WTC11 (cell line): ENCODE measurements around the gene CARMIL3. TPM values are rescaled to one million over a fixed set of nuclear protein-coding genes. Genes with fewer than 3 reads are reported as not detected.

Experiments used
- ATF1 ChIP-seq: sonication (generic); formaldehyde crosslinking; IDR thresholded peaks from 2 replicates; pipeline ENCODE4 v1.8.1; 2023; ENCODE audit warnings: mild to moderate bottlenecking, moderate library complexity, missing genetic modification reagents
- FOXK1 ChIP-seq: sonication (generic); formaldehyde crosslinking; IDR thresholded peaks from 2 replicates; pipeline ENCODE4 v1.8.0; 2022; ENCODE audit warnings: mild to moderate bottlenecking, moderate library complexity, missing genetic modification reagents
- FOXP1 ChIP-seq: sonication (generic); formaldehyde crosslinking; IDR thresholded peaks from 2 replicates; pipeline ENCODE4 v1.8.0; 2022; ENCODE audit warnings: missing genetic modification reagents, mild to moderate bottlenecking, moderate library complexity, borderline replicate concordance
- GABPB1 ChIP-seq: sonication (generic); formaldehyde crosslinking; IDR thresholded peaks from 2 replicates; pipeline ENCODE4 v1.8.1; 2023; ENCODE audit warnings: mild to moderate bottlenecking, missing genetic modification reagents
- GRHL2 ChIP-seq: fragments of 250-450 bp; sonication (Bioruptor Pico); IDR thresholded peaks from 2 replicates; pipeline ENCODE4 v1.8.0; 2022; ENCODE audit warnings: mild to moderate bottlenecking, moderate library complexity; ENCODE audit not compliant: insufficient replicate concordance, severe bottlenecking
- NR1H2 ChIP-seq: sonication (generic); formaldehyde crosslinking; IDR thresholded peaks from 2 replicates; pipeline ENCODE4 v1.9.0; 2021; ENCODE audit warnings: mild to moderate bottlenecking, moderate library complexity, missing genetic modification reagents
- OVOL2 ChIP-seq: fragments of 250-450 bp; sonication (Bioruptor Pico); IDR thresholded peaks from 2 replicates; pipeline ENCODE4 v1.9.0; 2021; ENCODE audit warnings: mild to moderate bottlenecking, borderline replicate concordance
- RORB ChIP-seq: fragments of 250-450 bp; sonication (Bioruptor Pico); IDR thresholded peaks from 2 replicates; pipeline ENCODE4 v1.9.0; 2021; ENCODE audit warnings: mild to moderate bottlenecking
- TEAD4 ChIP-seq: sonication (generic); formaldehyde crosslinking; IDR thresholded peaks from 2 replicates; pipeline ENCODE4 v1.8.0; 2022; ENCODE audit warnings: mild to moderate bottlenecking, missing genetic modification reagents
- ZNF219 ChIP-seq: sonication (generic); formaldehyde crosslinking; IDR thresholded peaks from 2 replicates; pipeline ENCODE4 v1.8.0; 2023; ENCODE audit warnings: missing genetic modification reagents, mild to moderate bottlenecking, borderline replicate concordance
- total RNA-seq: library from RNA; stranded (reverse); gene quantifications from 3 replicates; pipeline ENCODE4 v1.2.3, GENCODE V29; 2021
- TF ChIP-seq, protein P1 (sequence below): sonication (generic); formaldehyde crosslinking; IDR thresholded peaks from 2 replicates; pipeline ENCODE4 v1.8.0; 2023; ENCODE audit warnings: mild to moderate bottlenecking, missing genetic modification reagents
- TF ChIP-seq, protein P2 (sequence below): sonication (generic); formaldehyde crosslinking; IDR thresholded peaks from 2 replicates; pipeline ENCODE4 v1.8.0; 2022; ENCODE audit warnings: mild to moderate bottlenecking, missing genetic modification reagents
- TF ChIP-seq, protein P3 (sequence below): fragments of 250-450 bp; sonication (Bioruptor Pico); IDR thresholded peaks from 2 replicates; pipeline ENCODE4 v1.9.0; 2021; ENCODE audit warnings: mild to moderate bottlenecking, borderline replicate concordance
- TF ChIP-seq, protein P4 (sequence below): sonication (generic); formaldehyde crosslinking; IDR thresholded peaks from 2 replicates; pipeline ENCODE4 v1.8.1; 2022; ENCODE audit warnings: mild to moderate bottlenecking, moderate library complexity, missing genetic modification reagents
- TF ChIP-seq, protein P5 (sequence below): sonication (generic); formaldehyde crosslinking; IDR thresholded peaks from 2 replicates; pipeline ENCODE4 v1.8.1; 2023; ENCODE audit warnings: mild to moderate bottlenecking, missing genetic modification reagents
- TF ChIP-seq, protein P6 (sequence below): sonication (generic); formaldehyde crosslinking; IDR thresholded peaks from 2 replicates; pipeline ENCODE4 v1.8.1; 2023; ENCODE audit warnings: mild to moderate bottlenecking, moderate library complexity, missing genetic modification reagents
- TF ChIP-seq, protein P7 (sequence below): sonication (generic); formaldehyde crosslinking; IDR thresholded peaks from 2 replicates; pipeline ENCODE4 v1.8.1; 2023; ENCODE audit warnings: mild to moderate bottlenecking, missing genetic modification reagents, moderate library complexity
- TF ChIP-seq, protein P8 (sequence below): sonication (generic); formaldehyde crosslinking; IDR thresholded peaks from 2 replicates; pipeline ENCODE4 v1.8.1; 2022; ENCODE audit warnings: mild to moderate bottlenecking, missing genetic modification reagents, moderate library complexity, borderline replicate concordance
- TF ChIP-seq, protein P9 (sequence below): sonication (generic); formaldehyde crosslinking; IDR thresholded peaks from 2 replicates; pipeline ENCODE4 v1.8.0; 2022; ENCODE audit warnings: mild to moderate bottlenecking, missing genetic modification reagents

The CARMIL3 gene
- total RNA-seq, 1 experiment from 2014 or later: 13.0 TPM

DNA sequence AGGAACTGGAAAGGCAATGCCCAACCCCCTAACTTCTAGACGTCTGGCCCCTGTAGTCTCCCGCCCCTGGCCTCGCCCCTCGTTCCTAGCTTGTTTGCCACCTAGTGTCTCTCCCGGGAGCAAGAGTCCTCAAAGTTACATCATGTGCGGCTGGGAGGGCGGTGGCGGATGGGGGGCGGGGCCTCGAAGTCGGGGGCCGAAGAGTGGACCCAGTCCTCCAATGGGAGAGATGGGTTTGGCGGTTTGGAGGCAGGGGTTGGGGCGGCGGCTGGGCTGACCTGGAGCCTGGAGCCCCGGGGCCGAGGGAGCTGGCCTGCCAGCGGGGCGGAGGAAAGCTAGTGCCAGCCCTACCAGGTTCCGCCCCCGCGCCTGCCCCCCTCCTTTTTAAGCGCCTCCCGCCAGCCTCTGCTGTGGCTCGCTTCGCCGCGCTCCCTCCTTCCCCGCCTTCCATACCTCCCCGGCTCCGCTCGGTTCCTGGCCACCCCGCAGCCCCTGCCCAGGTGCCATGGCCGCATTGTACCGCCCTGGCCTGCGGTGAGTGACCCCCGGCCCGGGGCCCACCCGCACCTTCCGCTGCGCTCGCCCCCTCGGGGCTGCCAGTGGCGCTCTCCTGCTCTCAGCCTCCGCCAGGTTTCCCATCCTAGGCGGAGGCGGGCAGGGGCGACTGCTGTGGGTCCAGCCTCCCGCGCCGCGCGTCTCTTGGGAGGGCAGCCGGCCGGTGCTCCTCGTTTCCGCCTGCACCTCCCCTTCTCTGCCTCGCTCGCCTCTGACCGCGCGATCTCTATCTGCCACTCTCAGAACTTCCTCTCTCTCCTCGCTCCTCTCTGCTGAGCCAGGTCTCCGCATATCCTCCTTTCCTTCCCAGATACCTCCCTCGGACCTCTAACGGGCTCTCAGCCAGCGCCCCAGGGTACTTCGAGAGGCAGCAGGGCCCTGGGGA, 42.4 kb downstream of the CARMIL3 start, which contains the start of gene PCK2 (continued):
- TF ChIP-seq, protein P1, sequence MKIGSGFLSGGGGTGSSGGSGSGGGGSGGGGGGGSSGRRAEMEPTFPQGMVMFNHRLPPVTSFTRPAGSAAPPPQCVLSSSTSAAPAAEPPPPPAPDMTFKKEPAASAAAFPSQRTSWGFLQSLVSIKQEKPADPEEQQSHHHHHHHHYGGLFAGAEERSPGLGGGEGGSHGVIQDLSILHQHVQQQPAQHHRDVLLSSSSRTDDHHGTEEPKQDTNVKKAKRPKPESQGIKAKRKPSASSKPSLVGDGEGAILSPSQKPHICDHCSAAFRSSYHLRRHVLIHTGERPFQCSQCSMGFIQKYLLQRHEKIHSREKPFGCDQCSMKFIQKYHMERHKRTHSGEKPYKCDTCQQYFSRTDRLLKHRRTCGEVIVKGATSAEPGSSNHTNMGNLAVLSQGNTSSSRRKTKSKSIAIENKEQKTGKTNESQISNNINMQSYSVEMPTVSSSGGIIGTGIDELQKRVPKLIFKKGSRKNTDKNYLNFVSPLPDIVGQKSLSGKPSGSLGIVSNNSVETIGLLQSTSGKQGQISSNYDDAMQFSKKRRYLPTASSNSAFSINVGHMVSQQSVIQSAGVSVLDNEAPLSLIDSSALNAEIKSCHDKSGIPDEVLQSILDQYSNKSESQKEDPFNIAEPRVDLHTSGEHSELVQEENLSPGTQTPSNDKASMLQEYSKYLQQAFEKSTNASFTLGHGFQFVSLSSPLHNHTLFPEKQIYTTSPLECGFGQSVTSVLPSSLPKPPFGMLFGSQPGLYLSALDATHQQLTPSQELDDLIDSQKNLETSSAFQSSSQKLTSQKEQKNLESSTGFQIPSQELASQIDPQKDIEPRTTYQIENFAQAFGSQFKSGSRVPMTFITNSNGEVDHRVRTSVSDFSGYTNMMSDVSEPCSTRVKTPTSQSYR: peak; percentile 43; the same call in 1 of the 2 replicates
- TF ChIP-seq ZNF219: no peak
- no peak for TF ChIP-seq ATF1 (CRISPR knock-in tag)
- TF ChIP-seq NR1H2: no peak
- TF ChIP-seq, protein P2, sequence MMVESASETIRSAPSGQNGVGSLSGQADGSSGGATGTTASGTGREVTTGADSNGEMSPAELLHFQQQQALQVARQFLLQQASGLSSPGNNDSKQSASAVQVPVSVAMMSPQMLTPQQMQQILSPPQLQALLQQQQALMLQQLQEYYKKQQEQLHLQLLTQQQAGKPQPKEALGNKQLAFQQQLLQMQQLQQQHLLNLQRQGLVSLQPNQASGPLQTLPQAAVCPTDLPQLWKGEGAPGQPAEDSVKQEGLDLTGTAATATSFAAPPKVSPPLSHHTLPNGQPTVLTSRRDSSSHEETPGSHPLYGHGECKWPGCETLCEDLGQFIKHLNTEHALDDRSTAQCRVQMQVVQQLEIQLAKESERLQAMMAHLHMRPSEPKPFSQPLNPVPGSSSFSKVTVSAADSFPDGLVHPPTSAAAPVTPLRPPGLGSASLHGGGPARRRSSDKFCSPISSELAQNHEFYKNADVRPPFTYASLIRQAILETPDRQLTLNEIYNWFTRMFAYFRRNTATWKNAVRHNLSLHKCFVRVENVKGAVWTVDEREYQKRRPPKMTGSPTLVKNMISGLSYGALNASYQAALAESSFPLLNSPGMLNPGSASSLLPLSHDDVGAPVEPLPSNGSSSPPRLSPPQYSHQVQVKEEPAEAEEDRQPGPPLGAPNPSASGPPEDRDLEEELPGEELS: peak; percentile 25; the same call in 1 of the 2 replicates
- TF ChIP-seq FOXP1: peak; percentile 90; the same call in 1 of the 2 replicates
- TF ChIP-seq FOXK1: peak; percentile 77
- TF ChIP-seq, protein P3, sequence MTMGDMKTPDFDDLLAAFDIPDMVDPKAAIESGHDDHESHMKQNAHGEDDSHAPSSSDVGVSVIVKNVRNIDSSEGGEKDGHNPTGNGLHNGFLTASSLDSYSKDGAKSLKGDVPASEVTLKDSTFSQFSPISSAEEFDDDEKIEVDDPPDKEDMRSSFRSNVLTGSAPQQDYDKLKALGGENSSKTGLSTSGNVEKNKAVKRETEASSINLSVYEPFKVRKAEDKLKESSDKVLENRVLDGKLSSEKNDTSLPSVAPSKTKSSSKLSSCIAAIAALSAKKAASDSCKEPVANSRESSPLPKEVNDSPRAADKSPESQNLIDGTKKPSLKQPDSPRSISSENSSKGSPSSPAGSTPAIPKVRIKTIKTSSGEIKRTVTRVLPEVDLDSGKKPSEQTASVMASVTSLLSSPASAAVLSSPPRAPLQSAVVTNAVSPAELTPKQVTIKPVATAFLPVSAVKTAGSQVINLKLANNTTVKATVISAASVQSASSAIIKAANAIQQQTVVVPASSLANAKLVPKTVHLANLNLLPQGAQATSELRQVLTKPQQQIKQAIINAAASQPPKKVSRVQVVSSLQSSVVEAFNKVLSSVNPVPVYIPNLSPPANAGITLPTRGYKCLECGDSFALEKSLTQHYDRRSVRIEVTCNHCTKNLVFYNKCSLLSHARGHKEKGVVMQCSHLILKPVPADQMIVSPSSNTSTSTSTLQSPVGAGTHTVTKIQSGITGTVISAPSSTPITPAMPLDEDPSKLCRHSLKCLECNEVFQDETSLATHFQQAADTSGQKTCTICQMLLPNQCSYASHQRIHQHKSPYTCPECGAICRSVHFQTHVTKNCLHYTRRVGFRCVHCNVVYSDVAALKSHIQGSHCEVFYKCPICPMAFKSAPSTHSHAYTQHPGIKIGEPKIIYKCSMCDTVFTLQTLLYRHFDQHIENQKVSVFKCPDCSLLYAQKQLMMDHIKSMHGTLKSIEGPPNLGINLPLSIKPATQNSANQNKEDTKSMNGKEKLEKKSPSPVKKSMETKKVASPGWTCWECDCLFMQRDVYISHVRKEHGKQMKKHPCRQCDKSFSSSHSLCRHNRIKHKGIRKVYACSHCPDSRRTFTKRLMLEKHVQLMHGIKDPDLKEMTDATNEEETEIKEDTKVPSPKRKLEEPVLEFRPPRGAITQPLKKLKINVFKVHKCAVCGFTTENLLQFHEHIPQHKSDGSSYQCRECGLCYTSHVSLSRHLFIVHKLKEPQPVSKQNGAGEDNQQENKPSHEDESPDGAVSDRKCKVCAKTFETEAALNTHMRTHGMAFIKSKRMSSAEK: 0 out of 2 replicates have a peak, but pooled peaks have one; percentile 56
- TF ChIP-seq, protein P4, sequence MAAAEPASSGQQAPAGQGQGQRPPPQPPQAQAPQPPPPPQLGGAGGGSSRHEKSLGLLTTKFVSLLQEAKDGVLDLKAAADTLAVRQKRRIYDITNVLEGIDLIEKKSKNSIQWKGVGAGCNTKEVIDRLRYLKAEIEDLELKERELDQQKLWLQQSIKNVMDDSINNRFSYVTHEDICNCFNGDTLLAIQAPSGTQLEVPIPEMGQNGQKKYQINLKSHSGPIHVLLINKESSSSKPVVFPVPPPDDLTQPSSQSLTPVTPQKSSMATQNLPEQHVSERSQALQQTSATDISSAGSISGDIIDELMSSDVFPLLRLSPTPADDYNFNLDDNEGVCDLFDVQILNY (CRISPR knock-in tag): peak; percentile 90
- TF ChIP-seq, protein P5, sequence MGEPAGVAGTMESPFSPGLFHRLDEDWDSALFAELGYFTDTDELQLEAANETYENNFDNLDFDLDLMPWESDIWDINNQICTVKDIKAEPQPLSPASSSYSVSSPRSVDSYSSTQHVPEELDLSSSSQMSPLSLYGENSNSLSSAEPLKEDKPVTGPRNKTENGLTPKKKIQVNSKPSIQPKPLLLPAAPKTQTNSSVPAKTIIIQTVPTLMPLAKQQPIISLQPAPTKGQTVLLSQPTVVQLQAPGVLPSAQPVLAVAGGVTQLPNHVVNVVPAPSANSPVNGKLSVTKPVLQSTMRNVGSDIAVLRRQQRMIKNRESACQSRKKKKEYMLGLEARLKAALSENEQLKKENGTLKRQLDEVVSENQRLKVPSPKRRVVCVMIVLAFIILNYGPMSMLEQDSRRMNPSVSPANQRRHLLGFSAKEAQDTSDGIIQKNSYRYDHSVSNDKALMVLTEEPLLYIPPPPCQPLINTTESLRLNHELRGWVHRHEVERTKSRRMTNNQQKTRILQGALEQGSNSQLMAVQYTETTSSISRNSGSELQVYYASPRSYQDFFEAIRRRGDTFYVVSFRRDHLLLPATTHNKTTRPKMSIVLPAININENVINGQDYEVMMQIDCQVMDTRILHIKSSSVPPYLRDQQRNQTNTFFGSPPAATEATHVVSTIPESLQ (CRISPR knock-in tag): no peak
- TF ChIP-seq OVOL2: no peak
- TF ChIP-seq, protein P6, sequence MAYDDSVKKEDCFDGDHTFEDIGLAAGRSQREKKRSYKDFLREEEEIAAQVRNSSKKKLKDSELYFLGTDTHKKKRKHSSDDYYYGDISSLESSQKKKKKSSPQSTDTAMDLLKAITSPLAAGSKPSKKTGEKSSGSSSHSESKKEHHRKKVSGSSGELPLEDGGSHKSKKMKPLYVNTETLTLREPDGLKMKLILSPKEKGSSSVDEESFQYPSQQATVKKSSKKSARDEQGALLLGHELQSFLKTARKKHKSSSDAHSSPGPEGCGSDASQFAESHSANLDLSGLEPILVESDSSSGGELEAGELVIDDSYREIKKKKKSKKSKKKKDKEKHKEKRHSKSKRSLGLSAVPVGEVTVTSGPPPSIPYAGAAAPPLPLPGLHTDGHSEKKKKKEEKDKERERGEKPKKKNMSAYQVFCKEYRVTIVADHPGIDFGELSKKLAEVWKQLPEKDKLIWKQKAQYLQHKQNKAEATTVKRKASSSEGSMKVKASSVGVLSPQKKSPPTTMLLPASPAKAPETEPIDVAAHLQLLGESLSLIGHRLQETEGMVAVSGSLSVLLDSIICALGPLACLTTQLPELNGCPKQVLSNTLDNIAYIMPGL (CRISPR knock-in tag): no peak; the same call in 1 of the 2 replicates
- no peak for TF ChIP-seq GRHL2 (CRISPR knock-in tag)
- peak; percentile 100 for TF ChIP-seq GABPB1 (CRISPR knock-in tag)
- TF ChIP-seq, protein P7, sequence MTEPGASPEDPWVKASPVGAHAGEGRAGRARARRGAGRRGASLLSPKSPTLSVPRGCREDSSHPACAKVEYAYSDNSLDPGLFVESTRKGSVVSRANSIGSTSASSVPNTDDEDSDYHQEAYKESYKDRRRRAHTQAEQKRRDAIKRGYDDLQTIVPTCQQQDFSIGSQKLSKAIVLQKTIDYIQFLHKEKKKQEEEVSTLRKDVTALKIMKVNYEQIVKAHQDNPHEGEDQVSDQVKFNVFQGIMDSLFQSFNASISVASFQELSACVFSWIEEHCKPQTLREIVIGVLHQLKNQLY (CRISPR knock-in tag): no peak
- peak; percentile 25; the same call in 1 of the 2 replicates for TF ChIP-seq TEAD4 (CRISPR knock-in tag)
- TF ChIP-seq, protein P8, sequence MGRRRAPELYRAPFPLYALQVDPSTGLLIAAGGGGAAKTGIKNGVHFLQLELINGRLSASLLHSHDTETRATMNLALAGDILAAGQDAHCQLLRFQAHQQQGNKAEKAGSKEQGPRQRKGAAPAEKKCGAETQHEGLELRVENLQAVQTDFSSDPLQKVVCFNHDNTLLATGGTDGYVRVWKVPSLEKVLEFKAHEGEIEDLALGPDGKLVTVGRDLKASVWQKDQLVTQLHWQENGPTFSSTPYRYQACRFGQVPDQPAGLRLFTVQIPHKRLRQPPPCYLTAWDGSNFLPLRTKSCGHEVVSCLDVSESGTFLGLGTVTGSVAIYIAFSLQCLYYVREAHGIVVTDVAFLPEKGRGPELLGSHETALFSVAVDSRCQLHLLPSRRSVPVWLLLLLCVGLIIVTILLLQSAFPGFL (CRISPR knock-in tag): peak; percentile 25; the same call in 1 of the 2 replicates
- TF ChIP-seq, protein P9, sequence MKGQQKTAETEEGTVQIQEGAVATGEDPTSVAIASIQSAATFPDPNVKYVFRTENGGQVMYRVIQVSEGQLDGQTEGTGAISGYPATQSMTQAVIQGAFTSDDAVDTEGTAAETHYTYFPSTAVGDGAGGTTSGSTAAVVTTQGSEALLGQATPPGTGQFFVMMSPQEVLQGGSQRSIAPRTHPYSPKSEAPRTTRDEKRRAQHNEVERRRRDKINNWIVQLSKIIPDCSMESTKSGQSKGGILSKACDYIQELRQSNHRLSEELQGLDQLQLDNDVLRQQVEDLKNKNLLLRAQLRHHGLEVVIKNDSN (CRISPR knock-in tag): no peak
- no peak for TF ChIP-seq RORB
